IPS-20b (cell line): ENCODE measurements around the gene GLT6D1.

Experiments used
- H3K27ac ChIP-seq: one replicate; pipeline ENCODE4 v1.5.1; 2013; ENCODE audit warnings: low read length
- H3K27me3 ChIP-seq: 2 replicates; pipeline ENCODE4 v1.6.1; 2013; ENCODE audit warnings: mild to moderate bottlenecking, low read length, inconsistent platforms; ENCODE audit not compliant: insufficient read depth
- H3K36me3 ChIP-seq: 2 replicates; pipeline ENCODE4 v1.6.1; 2013; ENCODE audit warnings: low read depth, mild to moderate bottlenecking, inconsistent platforms, low read length, moderate library complexity; ENCODE audit not compliant: insufficient read depth
- H3K4me1 ChIP-seq: 2 replicates; pipeline ENCODE4 v1.6.1; 2013; ENCODE audit warnings: mild to moderate bottlenecking, control low read depth, inconsistent platforms, low read length, moderate library complexity; ENCODE audit not compliant: insufficient read depth
- H3K4me3 ChIP-seq: 2 replicates; pipeline ENCODE4 v1.5.1; 2013; ENCODE audit warnings: mild to moderate bottlenecking, low read length, inconsistent platforms
- H3K9ac ChIP-seq: 2 replicates; pipeline ENCODE4 v1.6.1; 2013; ENCODE audit warnings: low read depth, mild to moderate bottlenecking, inconsistent platforms, low read length, moderate library complexity
- H3K9me3 ChIP-seq: 2 replicates; pipeline ENCODE4 v1.6.1; 2013; ENCODE audit warnings: mild to moderate bottlenecking, low read depth, low read length, inconsistent platforms; ENCODE audit not compliant: insufficient read depth

GLT6D1 gene

GRCh38 chr9:135611875-135612209, 27.5 kb downstream of the GLT6D1 start:
- no peaks in the 10 kb centered on the region for H3K4me1 ChIP-seq
- H3K27me3 ChIP-seq = no peaks in the 10 kb centered on the region
- H3K4me3 ChIP-seq = no peak overlapping the region
- no peaks in the 10 kb centered on the region for H3K9me3 ChIP-seq
- H3K9ac ChIP-seq = no peak overlapping the region
- H3K36me3 ChIP-seq = no peaks in the 10 kb centered on the region
- no peak overlapping the region for H3K27ac ChIP-seq

- H3K9ac ChIP-seq = no peak overlapping the region
- H3K36me3 ChIP-seq = no peaks in the 10 kb centered on the region
- H3K4me1 ChIP-seq = no peaks in the 10 kb centered on the region
- H3K9me3 ChIP-seq = no peaks in the 10 kb centered on the region
- no peaks in the 10 kb centered on the region for H3K27me3 ChIP-seq
- no peak overlapping the region for H3K4me3 ChIP-seq
- no peak overlapping the region for H3K27ac ChIP-seq
Measured at GRCh38 chr9:135611142-135611874, 28.0 kb downstream of the GLT6D1 start.

GRCh38 chr9:135610290-135611141, 28.8 kb downstream of the GLT6D1 start:
- no peak overlapping the region for H3K27ac ChIP-seq
- H3K4me1 ChIP-seq = no peaks in the 10 kb centered on the region
- H3K9me3 ChIP-seq = no peaks in the 10 kb centered on the region
- H3K27me3 ChIP-seq = no peaks in the 10 kb centered on the region
- H3K36me3 ChIP-seq = no peaks in the 10 kb centered on the region
- H3K4me3 ChIP-seq = no peak overlapping the region
- H3K9ac ChIP-seq = no peak overlapping the region

- no peaks in the 10 kb centered on the region for H3K9me3 ChIP-seq
- no peaks in the 10 kb centered on the region for H3K36me3 ChIP-seq
- H3K9ac ChIP-seq = no peak overlapping the region
- no peaks in the 10 kb centered on the region for H3K4me1 ChIP-seq
- no peak overlapping the region for H3K4me3 ChIP-seq
- no peak overlapping the region for H3K27ac ChIP-seq
- H3K27me3 ChIP-seq = no peaks in the 10 kb centered on the region
Measured at GRCh38 chr9:135609366-135609955, 29.9 kb downstream of the GLT6D1 start.

GRCh38 chr9:135608999-135609317, 30.4 kb downstream of the GLT6D1 start:
- H3K4me3 ChIP-seq = no peak overlapping the region
- no peaks in the 10 kb centered on the region for H3K36me3 ChIP-seq
- no peaks in the 10 kb centered on the region for H3K27me3 ChIP-seq
- no peaks in the 10 kb centered on the region for H3K9me3 ChIP-seq
- no peak overlapping the region for H3K9ac ChIP-seq
- H3K4me1 ChIP-seq = no peaks in the 10 kb centered on the region
- no peak overlapping the region for H3K27ac ChIP-seq

GRCh38 chr9:135608294-135608998, 30.9 kb downstream of the GLT6D1 start:
- no peaks in the 10 kb centered on the region for H3K36me3 ChIP-seq
- no peak overlapping the region for H3K27ac ChIP-seq
- no peaks in the 10 kb centered on the region for H3K4me1 ChIP-seq
- no peaks in the 10 kb centered on the region for H3K27me3 ChIP-seq
- no peaks in the 10 kb centered on the region for H3K9me3 ChIP-seq
- no peak overlapping the region for H3K9ac ChIP-seq
- H3K4me3 ChIP-seq = no peak overlapping the region

- H3K27me3 ChIP-seq = no peaks in the 10 kb centered on the region
- H3K9me3 ChIP-seq = no peaks in the 10 kb centered on the region
Measured at GRCh38 chr9:135607401-135608293, 31.7 kb downstream of the GLT6D1 start.

GRCh38 chr9:135606885-135607259, 32.5 kb downstream of the GLT6D1 start:
- no peaks in the 10 kb centered on the region for H3K4me1 ChIP-seq
- no peaks in the 10 kb centered on the region for H3K27me3 ChIP-seq
- no peak overlapping the region for H3K27ac ChIP-seq
- H3K9ac ChIP-seq = no peak overlapping the region
- H3K9me3 ChIP-seq = no peaks in the 10 kb centered on the region
- no peak overlapping the region for H3K4me3 ChIP-seq
- no peaks in the 10 kb centered on the region for H3K36me3 ChIP-seq

More at GRCh38 chr9:135607401-135608293, 31.7 kb downstream of the GLT6D1 start:
- Histone ChIP-seq H3K4me1 (no peaks in the 10 kb centered on the region), H3K36me3 (no peaks in the 10 kb centered on the region), H3K27ac (no peak overlapping the region), H3K4me3 (no peak overlapping the region), H3K9ac (no peak overlapping the region)

GRCh38 chr9:135605238-135605781, 34.0 kb downstream of the GLT6D1 start:
- Histone ChIP-seq H3K27me3 (no peaks in the 10 kb centered on the region), H3K36me3 (no peaks in the 10 kb centered on the region), H3K9ac (no peak overlapping the region), H3K27ac (no peak overlapping the region), H3K4me3 (no peak overlapping the region), H3K9me3 (no peaks in the 10 kb centered on the region), H3K4me1 (no peaks in the 10 kb centered on the region)

- Histone ChIP-seq H3K27ac (no peak overlapping the region), H3K4me3 (no peak overlapping the region), H3K4me1 (no peaks in the 10 kb centered on the region), H3K36me3 (no peaks in the 10 kb centered on the region), H3K9me3 (no peaks in the 10 kb centered on the region), H3K9ac (no peak overlapping the region; the same call in 1 of the 2 replicates), H3K27me3 (no peaks in the 10 kb centered on the region)
Measured at GRCh38 chr9:135604437-135605237, 34.7 kb downstream of the GLT6D1 start.
